AG04450 (cell line): ENCODE data around the gene SDK1. TPM values are rescaled to one million over a fixed set of nuclear protein-coding genes. Genes with fewer than 3 reads are reported as not detected.

Experiments
- CTCF ChIA-PET: fragments of 300-600, 350-600 bp; formaldehyde crosslinking; extraction: SDS; loops from one replicate; lab custom pipeline; 2022; ENCODE audit warnings: antibody characterized with exemption, inconsistent platforms; lab: Charles Lee
- POLR2A ChIA-PET: fragments of 350-600 bp; formaldehyde crosslinking; extraction: SDS; loops from one replicate; lab custom pipeline; 2021; ENCODE audit warnings: antibody characterized with exemption, inconsistent platforms; lab: Yijun Ruan, JAX
- DNase-seq: peaks from one replicate; pipeline ENCODE4 v3.0.0-alpha.2; 2011; ENCODE audit warnings: low read depth, low spot score
- H3K27ac ChIP-seq: one replicate; pipeline ENCODE4 v1.5.1; 2012; ENCODE audit warnings: low read depth, low read length, control low read depth
- H3K27me3 ChIP-seq: one replicate; pipeline ENCODE4 v1.6.0; 2012; ENCODE audit warnings: low read length; ENCODE audit not compliant: control insufficient read depth, insufficient read depth
- H3K4me3 ChIP-seq: 2 replicates; pipeline ENCODE4 v1.5.1; 2011; ENCODE audit warnings: mild to moderate bottlenecking, low read depth, low read length, control low read depth
- H3K9me3 ChIP-seq: 2 replicates; pipeline ENCODE4 v1.5.1; 2012; ENCODE audit warnings: low read length; ENCODE audit not compliant: control insufficient read depth, insufficient read depth
- CTCF ChIP-seq: IDR thresholded peaks from 2 replicates; pipeline ENCODE4 v1.5.1; 2011; ENCODE audit warnings: low read depth, low read length, control low read depth, inconsistent platforms
- polyA plus RNA-seq: library from polyadenylated mRNA; depleted of rRNA; stranded (reverse); fragments of >200 nt; gene quantifications from 2 replicates; pipeline ENCODE4 v1.2.3, GENCODE V29; 2011

The SDK1 gene
- polyA plus RNA-seq, 1 experiment: 2.2 TPM

GRCh38 chr7:4203626-4204512 lies 902.8 kb downstream of the SDK1 start:
- DNase-seq: no peak
- H3K9me3 ChIP-seq: peaks cover 92% of the 10 kb centered on the region
- ChIA-PET CTCF (no interaction called here), POLR2A (no interaction called here)
- no peak overlapping the region for H3K27ac ChIP-seq
- no peak overlapping the region for H3K4me3 ChIP-seq
- no peak for TF ChIP-seq CTCF
- no peaks in the 10 kb centered on the region for H3K27me3 ChIP-seq

DNA sequence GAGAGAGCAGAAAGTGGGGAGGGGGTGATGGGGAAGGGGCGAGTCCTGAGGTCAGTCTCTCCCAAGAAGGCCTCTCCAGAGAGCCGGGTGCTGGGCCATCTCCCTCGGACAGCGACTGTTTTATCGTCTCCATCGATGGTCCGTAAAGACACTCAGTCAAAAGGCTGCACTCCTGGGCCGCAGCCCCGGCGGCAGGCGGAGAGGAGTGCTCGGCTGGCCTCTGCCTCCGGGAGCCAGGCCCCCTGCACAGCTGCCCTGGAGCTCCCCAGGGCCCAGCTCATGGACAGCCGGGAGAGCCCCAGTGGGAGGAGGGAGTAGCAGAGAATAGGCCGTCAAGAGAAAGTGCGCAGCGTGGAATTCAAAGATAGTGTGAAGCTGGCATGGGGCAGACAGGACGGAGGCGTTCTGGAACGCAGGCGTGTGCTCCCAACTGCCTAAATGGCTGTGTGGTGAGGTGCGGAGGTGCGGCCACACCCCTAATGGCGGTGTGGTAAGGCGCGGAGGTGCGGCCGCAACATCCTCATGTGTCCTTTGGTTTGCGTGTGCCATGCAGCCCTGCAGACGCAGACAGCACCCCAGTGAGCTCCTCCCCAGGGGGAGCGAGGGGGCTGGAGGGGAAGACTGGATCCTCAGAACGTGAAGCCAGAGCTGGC lies 903.6 kb downstream of the SDK1 start:
- no peak for TF ChIP-seq CTCF
- no peak overlapping the region for H3K4me3 ChIP-seq
- H3K27ac ChIP-seq: no peak overlapping the region
- ChIA-PET CTCF (no interaction called here), POLR2A (no interaction called here)
- H3K27me3 ChIP-seq: no peaks in the 10 kb centered on the region
- H3K9me3 ChIP-seq: peaks cover 92% of the 10 kb centered on the region
- no peak for DNase-seq

DNA sequence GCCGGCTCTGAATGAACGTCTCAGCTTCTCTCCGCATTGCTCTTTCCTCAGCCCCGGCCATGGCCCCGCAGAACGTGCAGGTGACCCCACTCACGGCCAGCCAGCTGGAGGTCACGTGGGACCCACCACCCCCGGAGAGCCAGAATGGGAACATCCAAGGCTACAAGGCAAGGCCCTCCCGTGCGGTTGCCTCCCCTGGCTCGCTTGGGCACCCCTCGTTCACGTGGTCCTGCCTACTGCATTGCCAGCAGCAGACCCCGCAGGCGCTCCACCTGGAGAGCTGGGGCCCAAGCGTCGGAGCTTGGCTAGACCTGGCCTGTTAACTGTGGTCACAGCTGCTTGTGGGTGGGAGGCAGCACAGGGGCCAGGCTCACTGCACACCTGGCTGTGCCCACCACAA lies 904.8 kb downstream of the SDK1 start:
- Histone ChIP-seq H3K27ac (no peak overlapping the region), H3K27me3 (no peaks in the 10 kb centered on the region), H3K9me3 (peaks cover 91% of the 10 kb centered on the region), H3K4me3 (no peak overlapping the region)
- no peak for TF ChIP-seq CTCF
- CTCF ChIA-PET: no interaction called here
- POLR2A ChIA-PET: no interaction called here
- no peak for DNase-seq

DNA sequence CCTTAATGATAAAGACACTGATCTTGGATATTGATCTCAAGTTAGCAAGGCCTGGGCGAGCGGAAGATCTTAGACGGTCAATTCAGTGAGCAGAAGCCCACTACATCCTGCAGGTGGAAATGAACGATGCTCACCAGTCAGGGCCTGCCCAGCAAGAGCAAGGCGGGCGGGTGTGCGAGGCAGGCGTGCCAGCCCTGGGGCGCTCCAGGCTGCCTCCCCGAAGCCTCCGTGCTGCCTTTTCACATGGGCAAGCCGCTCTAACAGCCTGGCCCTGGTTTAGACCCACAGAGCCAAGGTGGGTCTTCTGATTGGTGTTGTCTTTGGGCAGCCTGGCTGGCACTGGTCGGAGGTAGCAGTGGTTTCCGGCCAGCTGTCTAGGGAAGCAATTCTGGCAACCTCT lies 906.0 kb downstream of the SDK1 start:
- peaks cover 91% of the 10 kb centered on the region for H3K9me3 ChIP-seq
- no peak overlapping the region for H3K27ac ChIP-seq
- H3K27me3 ChIP-seq: no peaks in the 10 kb centered on the region
- ChIA-PET CTCF (no interaction called here), POLR2A (no interaction called here)
- no peak for TF ChIP-seq CTCF
- H3K4me3 ChIP-seq: no peak overlapping the region
- DNase-seq: no peak

DNA sequence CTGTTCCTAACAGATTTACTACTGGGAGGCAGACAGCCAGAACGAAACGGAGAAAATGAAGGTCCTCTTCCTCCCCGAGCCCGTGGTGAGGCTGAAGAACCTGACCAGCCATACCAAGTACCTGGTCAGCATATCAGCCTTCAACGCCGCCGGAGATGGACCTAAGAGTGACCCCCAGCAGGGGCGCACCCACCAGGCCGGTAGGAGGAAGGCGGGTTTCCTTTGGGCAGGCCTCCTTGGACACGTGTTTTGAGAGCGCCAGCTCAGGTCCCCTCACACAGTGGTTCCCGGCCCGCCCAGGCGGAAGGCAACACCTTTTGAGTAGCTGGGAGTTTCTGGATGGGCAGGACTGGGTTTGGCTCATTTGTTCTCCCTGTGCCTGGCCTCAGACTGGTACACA lies 907.0 kb downstream of the SDK1 start:
- no peak for TF ChIP-seq CTCF
- peaks cover 87% of the 10 kb centered on the region for H3K9me3 ChIP-seq
- no peaks in the 10 kb centered on the region for H3K27me3 ChIP-seq
- H3K27ac ChIP-seq: no peak overlapping the region
- DNase-seq: no peak
- ChIA-PET POLR2A (no interaction called here), CTCF (no interaction called here)
- H3K4me3 ChIP-seq: no peak overlapping the region
